GM18502 (cell line): ENCODE data around the gene LAYN.

Source experiments
- ATAC-seq: cut with Tn5 transposase; IDR thresholded peaks from one replicate; pipeline ENCODE4 v1.9.1; 2021; ENCODE audit warnings: mild to moderate bottlenecking; ENCODE audit not compliant: unreplicated experiment, poor library complexity

The LAYN gene

DNA sequence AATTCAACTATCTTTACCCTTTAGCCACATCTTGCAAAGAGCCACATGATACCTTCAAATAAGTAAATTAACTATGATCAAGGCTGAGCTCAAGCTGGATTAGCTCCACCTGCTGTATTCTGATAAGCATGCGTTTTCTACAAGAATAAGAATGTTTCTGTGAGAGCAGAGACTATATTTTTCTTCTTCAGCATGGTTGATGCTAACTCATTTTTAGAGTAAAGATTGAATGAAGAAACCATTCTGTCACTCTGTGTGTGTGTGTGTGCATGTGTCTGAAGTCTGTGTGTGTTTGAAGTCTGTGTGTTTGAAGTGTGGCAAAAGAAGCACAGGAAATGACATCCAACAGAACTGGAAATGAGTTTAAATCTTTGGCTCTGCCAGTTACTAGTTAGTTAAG is 12.0 kb upstream of the LAYN start:
- no peak for ATAC-seq

DNA sequence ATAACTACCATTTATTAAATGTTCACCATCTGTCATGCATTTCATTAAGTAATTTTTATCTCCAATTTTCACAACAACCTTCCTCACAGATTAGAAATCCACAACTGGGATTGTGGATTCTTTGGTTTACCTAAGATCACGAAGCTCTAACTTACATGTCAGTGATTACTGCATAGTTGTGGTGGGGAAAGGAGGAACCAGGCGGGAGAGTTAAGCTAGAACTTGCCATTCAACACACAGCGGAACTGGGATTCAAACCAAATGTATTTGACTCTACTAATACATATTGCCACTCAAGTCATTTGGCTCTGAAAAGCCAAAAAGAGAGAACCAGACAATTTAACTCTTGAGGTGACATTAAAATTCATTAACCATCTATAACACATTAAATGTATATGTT is 10.4 kb upstream of the LAYN start:
- ATAC-seq, result no peak

DNA sequence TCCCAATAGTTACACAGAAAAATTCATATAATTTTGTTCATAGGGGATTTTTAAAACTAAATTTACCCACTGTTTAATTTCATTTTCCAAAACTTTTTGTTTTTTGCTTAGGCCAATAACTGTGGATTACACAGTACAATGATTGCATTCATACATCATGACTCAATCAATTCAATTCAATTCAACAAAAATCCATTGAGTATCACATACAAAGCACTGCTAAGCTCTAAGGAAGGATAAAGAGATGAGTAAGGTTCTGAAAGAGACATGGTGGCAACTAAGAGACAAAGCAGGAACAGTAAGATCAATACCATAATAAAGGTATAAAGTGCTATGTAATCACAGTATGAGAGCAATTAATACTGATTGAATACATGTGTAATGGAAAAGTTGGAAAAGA is 9.4 kb upstream of the LAYN start:
- no peak for ATAC-seq

DNA sequence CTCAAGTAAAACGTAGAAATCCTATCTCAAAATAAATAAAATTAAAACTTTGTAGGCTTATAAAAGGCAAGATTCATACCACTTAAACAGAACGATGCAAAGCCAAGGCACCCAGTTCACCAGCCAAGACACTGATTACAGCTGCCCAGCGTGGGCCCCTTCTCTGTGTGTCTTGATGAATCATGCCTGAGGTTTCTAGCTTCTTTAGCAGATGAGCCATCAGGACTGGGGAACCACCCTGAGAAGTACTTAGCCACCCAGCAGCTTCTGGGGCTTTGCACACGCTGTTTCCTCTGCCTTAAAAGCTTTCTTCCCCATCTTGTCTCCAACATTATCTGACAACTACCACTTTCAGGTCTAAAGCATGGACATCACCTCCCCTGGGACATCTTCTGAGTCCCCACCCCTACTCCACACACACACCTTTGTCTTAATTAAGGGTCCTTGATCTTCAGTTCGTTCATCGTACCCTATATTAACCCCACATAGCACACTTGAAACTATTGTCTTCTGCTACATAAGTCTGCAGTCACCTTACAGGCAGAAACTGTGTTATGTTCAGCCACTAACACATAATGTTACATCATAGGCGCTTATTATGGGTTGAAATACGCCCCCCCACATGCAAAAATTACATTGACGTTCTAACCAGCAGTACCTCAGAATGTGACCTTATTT is 8.7 kb upstream of the LAYN start:
- peak; percentile 66 for ATAC-seq

DNA sequence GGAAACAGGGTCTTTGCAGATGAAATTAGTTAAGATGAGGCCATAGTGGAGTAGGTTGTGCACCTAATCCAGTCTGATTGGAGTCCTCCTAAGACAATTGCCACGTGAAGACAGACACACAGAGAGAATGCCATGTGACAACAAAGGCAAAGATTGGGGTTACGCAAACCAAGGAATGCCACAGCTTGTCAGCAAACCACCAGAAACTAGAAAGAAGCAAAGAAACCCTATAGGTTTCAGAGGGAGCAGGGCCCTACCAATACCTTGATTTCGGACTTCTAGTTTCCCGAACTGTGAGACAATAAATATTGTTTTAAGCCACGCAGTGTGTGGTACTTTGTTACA is 8.2 kb upstream of the LAYN start:
- ATAC-seq, result no peak

DNA sequence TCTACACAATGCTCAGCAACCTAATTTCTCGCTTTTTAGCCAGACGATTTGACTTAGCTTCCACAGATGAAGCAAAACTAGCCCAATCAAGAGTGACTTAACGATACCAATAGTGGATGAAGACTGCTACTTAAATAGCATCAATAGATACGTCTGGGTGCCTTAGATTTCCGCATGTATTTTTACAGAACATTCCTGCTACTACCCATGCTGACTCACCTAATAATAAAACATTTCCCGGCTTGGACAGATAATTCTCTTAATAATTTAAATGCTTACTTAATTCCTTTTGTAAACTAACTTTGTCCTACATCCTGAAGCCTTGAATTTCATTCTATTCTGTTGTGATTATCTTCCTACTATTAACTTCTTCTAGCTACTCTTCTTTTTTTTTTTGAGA is 5.2 kb upstream of the LAYN start:
- no peak for ATAC-seq

DNA sequence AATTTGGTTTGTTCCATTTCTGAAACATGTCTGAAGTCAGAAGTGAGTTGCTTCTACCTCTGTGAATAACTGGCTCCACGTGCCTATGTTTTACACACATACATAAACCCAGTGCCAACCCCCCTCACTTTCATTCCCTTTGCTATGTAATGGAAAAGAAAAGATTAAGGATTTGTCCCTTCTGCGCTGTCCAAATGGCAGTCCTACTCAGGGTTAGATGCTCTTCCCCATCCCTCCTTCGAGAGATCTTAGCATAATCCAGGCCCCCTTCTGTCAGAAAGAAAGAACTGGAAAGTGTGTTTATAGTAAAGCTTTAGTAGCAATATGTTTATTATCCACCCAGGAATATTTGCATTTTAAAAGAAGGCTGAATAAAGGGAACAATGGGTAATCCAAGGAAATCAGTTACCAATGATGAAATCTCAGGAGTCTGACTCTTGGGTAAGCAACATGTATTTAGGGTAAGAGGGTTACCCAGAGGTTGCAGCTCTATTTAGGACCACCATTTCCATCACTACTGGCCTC is 3.1 kb upstream of the LAYN start:
- no peak for ATAC-seq

DNA sequence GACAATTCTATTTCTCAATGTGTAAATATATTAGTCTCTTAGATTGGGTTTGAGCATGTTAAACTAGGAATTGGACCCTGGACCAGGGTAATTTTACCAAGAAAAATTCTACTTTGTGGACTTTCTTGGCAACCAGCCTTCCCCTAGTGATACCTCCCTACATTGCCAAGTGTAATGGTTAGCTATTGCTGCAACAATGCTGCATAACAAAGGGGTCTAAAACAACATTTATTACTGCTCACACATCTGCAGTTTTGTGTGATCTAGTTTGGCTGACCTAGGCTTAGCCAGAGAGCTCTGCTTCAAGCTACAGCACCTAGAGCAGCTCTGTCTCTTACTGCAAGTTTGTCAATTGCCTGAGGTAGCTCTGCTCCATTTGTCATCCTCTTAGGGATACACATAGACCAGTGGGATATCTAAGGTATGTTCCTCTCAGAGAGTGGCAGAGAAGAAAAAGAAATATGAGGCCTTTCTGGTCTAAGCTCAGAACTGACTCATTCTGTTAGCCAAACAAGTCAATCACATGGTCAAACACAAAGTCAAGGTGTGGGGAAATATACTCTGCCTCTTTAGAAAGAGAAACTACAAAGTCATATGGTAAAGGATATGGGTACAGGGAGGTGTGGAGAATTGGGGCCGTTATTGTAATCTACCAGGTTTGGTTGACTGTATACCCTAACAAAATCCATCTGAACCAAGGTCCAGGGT is 2.0 kb upstream of the LAYN start:
- no peak for ATAC-seq

DNA sequence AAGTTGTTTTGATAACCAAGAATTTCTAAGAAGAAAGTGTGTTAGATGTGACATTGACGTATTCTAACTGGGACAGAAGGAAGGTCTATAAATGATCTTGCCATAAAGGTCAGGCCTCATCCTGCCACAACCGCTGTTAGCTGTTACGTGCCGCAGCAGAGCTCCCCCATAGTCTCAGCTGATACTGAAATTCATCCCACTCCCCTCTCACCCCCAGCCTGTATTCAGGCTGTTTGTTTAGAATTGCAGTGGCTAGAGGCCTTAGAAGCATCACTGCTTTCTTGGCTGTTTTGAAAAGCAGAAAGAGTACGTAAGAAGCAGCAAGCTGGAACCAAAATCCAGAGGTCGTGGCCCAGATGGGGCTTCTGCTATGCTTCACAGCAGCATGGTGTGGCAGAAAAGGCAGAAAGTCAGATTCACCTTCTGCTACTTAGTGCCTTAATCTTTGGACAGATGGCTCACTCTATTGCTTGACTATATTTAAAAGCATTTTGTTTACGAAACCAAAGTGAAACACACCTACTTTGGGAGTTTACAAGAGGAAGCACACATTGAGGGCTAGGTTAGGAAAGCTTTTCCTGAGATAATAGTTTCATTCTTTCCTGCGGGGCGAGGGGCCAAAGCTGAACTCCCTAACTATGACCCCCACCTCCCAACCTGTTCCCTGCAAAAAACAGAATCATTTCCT is 950 bp upstream of the LAYN start:
- ATAC-seq, result no peak

DNA sequence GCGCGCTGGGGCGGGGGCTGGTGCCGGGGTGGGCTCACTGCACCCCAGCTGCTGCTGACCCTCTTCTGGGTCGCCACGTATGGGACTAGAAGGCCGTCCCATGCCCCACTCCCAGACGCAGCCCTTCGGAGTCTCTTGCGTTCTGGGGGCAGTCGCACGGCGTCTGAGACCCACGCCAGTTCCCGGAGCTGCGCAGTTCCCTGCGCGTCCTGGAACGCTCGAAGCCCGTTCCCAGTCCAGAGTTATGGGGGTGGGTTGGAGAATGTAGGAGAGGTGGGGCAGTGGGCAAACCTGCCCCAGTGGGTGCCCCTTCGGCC is 375 bp downstream of the LAYN start:
- no peak for ATAC-seq

DNA sequence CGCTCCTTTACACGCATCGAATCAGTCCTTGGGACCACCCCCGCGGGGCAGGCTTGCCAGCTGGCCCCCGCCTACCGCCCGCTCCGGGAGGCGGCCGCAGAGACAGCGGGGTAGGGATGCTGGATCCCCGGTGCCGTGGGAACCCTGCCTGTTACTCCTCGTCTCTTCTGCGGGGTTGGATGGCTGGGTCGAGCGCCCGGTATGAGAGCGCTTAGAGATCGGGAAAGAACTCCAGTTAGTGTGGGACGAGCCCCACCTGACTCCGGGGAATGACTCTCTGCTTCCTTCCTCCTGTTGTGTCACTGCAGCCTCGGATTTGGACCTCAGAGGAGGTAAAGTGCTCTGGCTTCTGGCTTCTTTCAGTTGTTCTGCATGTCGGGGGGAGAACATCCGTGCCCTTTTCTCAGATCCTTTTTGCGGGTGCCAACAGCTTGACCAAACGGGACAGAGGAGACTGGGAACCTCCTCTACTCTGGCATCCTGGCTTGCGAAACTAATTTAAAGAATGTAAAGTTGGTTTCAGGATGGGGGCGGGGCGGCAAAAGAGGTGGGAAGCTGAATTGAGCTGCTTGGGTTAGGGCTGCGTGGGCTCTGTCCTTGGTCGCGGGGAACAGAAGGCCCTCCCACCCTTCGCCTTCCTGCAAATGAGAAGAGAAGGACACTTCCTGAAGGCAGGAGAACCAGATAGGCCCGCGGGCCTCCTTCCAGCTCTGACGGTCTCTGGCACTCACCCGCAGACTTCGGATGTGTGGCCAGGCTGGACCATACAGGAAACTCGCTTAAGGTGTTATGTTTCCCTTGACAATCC is 938 bp downstream of the LAYN start:
- no peak for ATAC-seq

DNA sequence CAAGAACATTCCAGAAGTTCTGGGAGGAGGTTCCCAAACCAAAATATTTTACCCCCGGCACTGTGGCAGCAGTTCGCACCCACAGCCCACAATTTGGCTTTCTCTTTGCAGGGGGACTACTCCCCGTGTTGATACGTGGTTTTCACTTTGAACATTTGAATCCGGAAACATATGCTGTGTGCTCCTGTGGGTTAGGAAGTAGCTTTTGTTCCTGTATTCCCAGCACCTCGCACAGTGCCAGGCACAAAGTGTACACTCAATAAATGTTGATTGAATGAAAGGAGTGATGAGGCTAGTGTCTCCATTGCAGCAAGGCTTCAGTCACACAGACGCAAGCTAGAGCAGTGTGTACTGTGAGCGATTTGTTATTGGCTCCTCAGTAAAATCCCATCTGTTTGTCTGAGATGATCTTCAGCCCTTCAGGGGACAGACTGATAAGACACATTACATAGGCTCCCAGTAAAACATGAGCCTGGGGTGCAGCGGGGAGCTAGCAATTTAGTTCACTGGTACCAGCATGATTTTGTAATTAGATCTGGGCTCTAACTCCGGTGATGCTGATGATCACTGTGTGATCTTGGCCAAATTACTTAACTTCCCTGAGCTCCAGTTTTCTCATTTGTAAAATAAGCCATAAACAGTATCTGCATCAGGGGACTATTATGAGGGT is 2.2 kb downstream of the LAYN start:
- ATAC-seq, result no peak

DNA sequence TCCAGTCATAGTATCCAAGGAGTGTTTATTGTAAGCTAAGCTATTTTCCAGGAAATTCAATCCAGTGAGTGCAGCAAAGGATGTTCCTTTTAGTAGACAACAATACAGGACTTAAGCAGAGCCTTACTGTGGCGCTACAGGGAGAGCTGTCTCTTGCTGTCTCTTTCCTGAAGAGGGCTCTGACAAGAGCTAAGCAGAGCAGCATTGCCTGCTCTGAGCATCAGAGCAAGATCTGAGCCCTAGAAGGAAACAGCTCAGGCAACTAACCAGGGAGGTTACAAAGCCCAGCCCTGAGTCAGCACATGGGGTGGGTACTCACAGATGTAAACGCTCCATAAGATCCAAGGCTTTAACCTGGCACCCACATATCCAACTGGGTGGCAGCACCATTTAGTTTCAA is 8.0 kb downstream of the LAYN start:
- ATAC-seq, result no peak

DNA sequence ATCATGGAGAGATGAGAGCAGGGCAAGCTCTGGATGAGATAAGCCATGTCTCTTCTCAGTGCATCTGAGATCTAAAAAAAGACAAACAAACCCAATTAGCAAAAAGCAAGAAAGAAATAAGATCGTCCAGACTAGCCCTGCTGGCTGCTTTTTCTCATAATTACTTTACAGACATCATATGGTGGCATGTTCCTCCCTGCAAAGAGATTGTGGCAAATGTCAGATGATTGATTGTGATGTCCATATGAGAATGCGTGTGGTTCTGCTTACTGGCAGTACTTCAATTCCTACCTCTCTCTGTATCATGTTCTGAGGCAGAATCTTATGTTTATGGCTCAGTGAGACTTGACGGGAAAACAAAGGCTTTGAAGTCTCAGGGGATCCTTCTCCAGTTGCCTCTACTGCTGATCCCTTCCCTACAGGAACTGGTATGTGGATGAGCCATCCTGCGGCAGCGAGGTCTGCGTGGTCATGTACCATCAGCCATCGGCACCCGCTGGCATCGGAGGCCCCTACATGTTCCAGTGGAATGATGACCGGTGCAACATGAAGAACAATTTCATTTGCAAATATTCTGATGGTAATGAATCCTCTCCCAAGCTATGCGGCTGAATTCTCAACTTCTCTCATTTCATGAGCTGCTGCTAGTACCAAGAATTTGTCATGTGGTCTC is 8.8 kb downstream of the LAYN start:
- ATAC-seq, result no peak

DNA sequence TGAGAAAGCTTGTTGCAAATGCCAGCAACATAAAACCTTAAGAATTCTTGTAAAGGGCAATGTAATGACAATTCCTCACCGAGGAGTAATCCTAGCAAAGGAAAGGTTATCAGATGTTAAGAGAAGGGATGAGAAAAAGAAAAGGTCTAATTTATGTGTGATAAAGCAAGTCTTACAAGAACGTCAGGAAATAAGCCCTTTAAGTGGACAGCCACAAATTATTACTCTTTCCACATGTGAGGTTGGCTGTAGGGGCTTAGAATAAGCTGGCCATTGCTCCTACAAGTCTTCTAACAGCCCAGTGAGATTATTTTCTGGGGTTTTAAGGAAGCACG is 9.3 kb downstream of the LAYN start:
- ATAC-seq, result no peak

DNA sequence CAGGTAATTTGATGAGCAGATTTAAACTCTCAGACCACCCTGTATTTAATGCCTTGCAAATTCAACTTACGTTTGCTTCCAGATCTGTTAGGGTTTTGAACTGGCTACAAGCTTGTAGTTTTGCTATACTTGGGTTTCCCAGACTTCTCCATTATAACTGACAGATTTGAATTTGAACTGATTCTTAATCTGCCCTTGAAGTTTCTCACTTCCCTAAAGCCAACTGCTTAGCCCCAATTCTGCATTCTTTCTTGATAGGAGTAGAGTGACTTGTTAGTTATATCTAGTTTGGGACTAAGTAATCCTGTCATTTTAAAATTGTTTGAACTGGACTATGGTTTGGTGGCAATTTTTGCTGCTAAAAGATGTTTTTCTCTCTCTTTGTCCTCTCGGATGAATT is 9.7 kb downstream of the LAYN start:
- no peak for ATAC-seq

DNA sequence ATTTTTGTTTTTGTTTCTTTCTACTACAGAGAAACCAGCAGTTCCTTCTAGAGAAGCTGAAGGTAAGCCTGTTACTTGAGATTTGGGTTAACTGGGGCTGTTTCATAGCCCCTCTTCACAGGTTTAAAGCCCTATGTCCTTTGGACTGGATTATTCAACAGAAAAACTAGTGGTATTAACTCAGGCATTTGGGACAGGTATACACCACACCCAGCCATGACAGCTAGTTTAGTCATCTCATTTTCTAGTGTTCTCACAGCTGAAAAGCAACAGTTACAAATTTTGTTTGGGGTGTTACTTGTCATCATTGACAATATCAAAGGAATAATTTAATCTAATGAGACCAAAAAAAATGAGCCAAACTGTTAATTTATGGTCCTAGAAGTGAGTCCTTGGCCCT is 14.0 kb downstream of the LAYN start:
- ATAC-seq, result no peak

DNA sequence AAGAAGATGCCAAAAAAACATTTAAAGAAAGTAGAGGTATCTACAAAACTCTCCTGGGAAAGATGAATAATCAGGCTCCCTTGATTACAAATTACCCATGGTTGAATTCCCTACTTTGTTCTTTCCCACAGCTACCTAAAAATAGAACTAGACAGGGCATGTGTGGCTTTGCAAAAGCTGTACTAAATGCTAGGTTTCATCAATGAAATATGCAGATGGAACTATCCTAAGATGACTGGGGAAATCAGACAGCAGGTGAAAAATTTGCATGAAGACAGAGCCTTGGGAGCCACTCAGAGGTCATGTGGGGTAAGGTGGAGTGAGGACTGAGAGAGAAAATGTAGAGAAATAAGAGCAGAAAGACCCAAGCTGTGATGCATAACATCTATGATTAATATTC is 14.7 kb downstream of the LAYN start:
- no peak for ATAC-seq

DNA sequence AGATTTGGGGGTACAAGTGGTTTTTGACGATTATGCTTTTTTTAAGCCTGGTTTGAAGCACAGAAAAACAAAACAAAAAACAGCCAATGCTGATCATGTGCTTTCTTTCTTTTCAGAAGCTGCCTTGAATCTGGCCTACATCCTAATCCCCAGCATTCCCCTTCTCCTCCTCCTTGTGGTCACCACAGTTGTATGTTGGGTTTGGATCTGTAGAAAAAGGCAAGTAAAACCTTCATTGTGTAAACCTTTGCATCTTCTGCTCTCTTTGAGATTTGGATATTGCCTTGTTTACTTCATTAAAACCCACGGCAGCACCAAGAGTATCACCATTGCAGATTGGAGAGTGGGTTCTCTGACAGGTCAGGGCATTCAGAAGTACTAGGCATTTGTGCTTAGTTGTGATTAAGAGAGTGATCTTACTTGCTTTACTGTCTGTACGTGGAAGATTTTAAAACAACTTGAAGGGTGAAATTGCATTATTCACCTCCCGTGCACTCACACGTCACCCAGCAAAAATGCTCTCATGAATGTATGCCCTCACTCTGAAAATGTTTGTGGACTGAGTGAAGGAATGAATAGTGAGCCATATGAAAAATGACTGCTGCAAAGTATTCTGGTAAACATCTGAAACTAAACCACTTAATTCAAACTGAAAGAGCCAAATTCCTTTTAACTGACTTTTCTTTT is 17.0 kb downstream of the LAYN start:
- ATAC-seq, result no peak
